ENCODE results near the gene STK10.

Gene STK10

DNA sequence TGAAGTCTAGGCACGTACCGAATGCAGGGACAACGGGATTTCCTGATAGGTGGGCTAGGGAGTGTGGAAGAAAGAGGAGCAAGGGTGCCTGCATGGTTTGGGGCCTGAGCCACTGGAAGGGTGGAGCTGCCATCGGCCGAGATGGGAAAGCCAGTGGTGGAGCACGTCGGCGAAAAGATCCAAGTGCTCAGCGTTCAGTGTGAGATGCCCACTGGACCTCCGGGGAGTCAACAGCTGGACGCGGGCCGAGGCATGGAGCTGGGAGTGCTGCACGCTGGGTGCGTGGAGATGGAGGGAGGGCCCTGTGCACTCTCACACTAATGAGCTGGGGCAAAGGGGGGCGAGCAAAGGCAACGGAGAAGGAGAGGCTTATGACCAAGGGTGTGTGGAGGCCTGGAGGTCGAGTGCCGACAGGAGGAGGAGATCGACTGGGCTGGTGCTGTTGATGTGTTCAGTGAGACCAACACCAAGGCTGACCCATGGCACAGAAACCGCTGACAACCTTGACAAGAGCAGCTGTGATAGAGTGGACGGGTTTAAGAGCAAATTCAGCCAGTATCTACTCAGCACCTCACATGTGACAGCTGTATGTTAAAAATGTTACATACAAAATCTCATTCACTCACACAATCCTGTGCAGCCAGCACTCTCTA, 85.7 kb downstream of the STK10 start:
- DNase-seq (ENCODE audit: low spot score): no peak
- TF ChIP-seq, protein P1, sequence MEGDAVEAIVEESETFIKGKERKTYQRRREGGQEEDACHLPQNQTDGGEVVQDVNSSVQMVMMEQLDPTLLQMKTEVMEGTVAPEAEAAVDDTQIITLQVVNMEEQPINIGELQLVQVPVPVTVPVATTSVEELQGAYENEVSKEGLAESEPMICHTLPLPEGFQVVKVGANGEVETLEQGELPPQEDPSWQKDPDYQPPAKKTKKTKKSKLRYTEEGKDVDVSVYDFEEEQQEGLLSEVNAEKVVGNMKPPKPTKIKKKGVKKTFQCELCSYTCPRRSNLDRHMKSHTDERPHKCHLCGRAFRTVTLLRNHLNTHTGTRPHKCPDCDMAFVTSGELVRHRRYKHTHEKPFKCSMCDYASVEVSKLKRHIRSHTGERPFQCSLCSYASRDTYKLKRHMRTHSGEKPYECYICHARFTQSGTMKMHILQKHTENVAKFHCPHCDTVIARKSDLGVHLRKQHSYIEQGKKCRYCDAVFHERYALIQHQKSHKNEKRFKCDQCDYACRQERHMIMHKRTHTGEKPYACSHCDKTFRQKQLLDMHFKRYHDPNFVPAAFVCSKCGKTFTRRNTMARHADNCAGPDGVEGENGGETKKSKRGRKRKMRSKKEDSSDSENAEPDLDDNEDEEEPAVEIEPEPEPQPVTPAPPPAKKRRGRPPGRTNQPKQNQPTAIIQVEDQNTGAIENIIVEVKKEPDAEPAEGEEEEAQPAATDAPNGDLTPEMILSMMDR (IDR thresholded peaks at IDR 0.05; ENCODE audit: extremely low read depth, insufficient read depth, missing control alignments): no peak
- in situ Hi-C loops (cut with MboI; ENCODE audit: low pct_unique_long_range_greater_than_20kb, low sequenced_read_pairs, unreplicated experiment): loop anchor here (10.0 kb wide), 1 partner anchor 192 kb away; no protein-coding TSS in a partner anchor

DNA sequence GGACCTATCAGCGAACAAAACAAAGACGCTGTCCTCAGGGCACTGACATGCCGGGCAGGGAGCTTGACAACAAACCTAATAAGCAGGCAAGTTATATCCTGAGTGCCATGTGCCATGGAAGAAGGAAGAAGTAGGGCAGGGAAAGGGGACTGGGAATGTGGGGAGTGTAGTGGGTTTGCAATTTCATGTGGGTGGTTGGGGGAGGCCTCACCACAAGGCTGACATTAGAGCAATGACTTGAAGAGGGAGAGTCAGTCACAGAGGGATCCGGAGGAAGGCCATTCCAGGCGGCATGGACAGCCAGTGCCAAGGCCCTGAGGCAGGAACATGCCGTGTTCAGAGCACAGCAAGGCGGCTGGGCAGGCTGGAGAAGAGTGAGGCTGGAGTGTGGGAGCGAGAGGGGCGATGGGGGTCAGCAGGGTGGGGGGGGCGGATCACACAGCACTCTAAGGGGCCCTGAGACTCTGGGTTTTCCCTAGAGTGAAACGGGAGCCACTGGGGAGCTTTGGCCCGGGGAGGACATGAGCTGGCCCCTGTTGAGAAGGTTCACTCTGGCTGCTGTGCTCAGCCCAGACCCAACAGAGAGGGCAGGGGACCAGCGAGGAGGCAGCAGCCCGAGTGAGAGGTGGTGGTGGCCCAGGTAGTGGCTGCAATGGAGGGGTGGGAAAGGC, 86.3 kb downstream of the STK10 start:
- no peak for DNase-seq (ENCODE audit: low spot score)
- in situ Hi-C loops (cut with MboI; ENCODE audit: low pct_unique_long_range_greater_than_20kb, low sequenced_read_pairs, unreplicated experiment): loop anchor here (10.0 kb wide), 1 partner anchor 193 kb away; no protein-coding TSS in a partner anchor
- TF ChIP-seq, protein P1 (IDR thresholded peaks at IDR 0.05; ENCODE audit: extremely low read depth, insufficient read depth, missing control alignments): no peak

DNA sequence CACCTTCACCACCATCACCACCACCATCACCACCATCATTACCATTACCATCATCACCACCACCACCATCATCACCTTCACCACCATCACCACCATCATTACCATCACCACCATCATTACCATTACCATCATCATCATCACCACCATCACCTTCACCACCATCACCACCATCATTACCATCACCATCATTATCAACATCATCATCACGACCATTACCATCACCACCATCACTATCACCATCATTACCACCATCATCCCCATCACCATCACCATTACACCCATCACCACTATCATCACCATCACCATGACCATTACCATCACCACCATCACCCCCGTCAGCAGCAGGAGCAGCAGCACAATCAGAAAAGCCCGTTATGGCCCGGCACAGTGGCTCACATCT, 89.1 kb downstream of the STK10 start:
- DNase-seq (ENCODE audit: low spot score): no peak
- TF ChIP-seq, protein P1 (IDR thresholded peaks at IDR 0.05; ENCODE audit: extremely low read depth, insufficient read depth, missing control alignments): no peak
- in situ Hi-C loops (cut with MboI; ENCODE audit: low pct_unique_long_range_greater_than_20kb, low sequenced_read_pairs, unreplicated experiment): no loop called here

DNA sequence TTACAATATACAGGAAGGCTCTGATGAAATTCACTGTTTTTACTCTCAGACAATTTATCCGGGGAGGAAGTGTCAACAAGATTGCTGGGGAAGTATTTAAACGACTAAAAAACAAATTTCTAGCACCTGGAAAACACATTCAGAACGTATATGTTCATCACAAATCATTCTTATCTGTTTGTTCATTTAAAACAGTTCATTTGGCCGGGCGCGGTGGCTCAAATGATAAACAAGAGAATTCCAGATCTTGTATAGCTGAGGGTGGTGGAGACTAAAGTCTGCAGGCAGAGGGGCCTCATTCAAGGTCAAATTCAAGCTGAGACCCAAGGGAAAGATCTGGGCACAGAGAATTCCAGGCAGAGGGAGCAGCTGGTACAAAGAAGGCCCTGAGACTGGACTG, 90.0 kb downstream of the STK10 start:
- DNase-seq (ENCODE audit: low spot score): no peak
- in situ Hi-C loops (cut with MboI; ENCODE audit: low pct_unique_long_range_greater_than_20kb, low sequenced_read_pairs, unreplicated experiment): no loop called here
- TF ChIP-seq, protein P1 (IDR thresholded peaks at IDR 0.05; ENCODE audit: extremely low read depth, insufficient read depth, missing control alignments): no peak

DNA sequence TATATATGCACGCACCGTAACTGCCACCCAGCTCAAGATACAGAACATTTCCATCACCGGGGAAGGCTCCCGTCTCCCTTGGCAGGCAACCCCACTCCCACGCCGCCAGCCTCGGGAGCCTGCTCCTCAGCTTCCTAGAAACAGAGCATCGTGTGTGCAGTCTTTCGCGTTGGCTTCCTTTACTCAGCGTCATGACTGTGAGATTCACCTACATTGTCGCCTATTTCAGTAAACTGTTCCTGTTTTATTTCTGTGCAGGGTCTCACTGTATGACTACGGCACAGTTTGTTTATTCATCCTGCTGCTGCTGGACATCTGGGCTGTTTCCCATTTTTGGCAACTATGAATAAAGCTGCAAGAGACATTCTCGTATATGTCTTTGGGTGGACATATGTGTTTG, 90.7 kb downstream of the STK10 start:
- no peak for DNase-seq (ENCODE audit: low spot score)
- in situ Hi-C loops (cut with MboI; ENCODE audit: low pct_unique_long_range_greater_than_20kb, low sequenced_read_pairs, unreplicated experiment): no loop called here
- TF ChIP-seq, protein P1 (IDR thresholded peaks at IDR 0.05; ENCODE audit: extremely low read depth, insufficient read depth, missing control alignments): no peak

DNA sequence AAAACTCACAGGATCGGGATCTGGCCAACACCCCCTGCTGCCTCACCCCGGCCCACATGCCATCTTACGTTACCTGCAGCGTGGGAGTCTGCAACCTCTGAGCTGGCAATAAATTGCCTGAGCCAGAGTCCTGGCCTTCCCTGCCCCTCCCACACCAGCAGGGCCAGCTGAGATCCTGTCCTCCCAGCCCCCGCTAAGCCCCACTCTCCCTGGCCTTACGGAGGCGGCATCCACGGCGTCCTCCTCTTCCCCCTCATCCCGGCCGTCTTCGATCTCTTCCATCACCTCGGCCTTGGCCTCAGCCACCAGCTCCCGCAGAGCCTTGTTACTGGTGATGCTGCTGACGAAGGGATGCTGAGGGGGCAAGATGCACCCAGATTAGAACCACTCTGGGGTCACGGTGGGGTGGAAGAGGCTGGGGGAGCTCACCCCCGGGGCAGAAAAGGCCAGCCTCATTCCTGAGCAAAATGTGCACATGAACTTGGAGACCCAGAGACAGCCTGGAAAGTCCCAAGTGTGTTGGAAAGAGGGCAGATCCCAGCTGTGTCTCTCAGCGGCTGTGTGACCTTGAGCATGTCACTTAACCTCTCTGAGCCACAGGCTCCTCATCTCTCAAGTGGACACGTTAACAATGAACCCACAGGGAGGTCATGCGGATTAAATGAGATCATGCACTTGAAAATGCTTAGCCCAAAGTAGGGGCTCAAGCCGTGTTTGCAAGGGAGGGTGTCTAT, 91.7 kb downstream of the STK10 start:
- in situ Hi-C loops (cut with MboI; ENCODE audit: low pct_unique_long_range_greater_than_20kb, low sequenced_read_pairs, unreplicated experiment): no loop called here
- DNase-seq (ENCODE audit: low spot score): no peak
- TF ChIP-seq, protein P1 (IDR thresholded peaks at IDR 0.05; ENCODE audit: extremely low read depth, insufficient read depth, missing control alignments): no peak

All from GM13977 (cell line).